Stimulated activated naive CD8-positive, alpha-beta T cell treated with anti-CD3 and anti-CD28 coated beads, Interleukin-15, amount 100 ng/mL, for 72 hours (primary cell): ENCODE data around the gene ATP4A.

Experiments used
- ATAC-seq: fragments of 150-1000 bp; cut with Tn5 transposase; 2 replicates; pipeline ENCODE4 v1.10.0; 2021; ENCODE audit warnings: mild to moderate bottlenecking, moderate library complexity
- DNase-seq, 2 donors: peaks; one replicate each; pipeline ENCODE4 v3.0.0; 2021 to 2022
- H3K27ac Mint-ChIP-seq, 2 donors: one replicate each; pipeline ENCODE4 v1.8.0; 2022; ENCODE audit warnings: mild to moderate bottlenecking in 2 of 2, mixed read lengths in 2 of 2, moderate library complexity in 2 of 2
- H3K27me3 Mint-ChIP-seq: one replicate; pipeline ENCODE4 v1.8.0; 2022; ENCODE audit warnings: mixed read lengths
- H3K4me1 Mint-ChIP-seq: one replicate; pipeline ENCODE4 v1.8.0; 2022; ENCODE audit warnings: mild to moderate bottlenecking, mixed read lengths
- H3K4me3 Mint-ChIP-seq, 2 donors: one replicate each; pipeline ENCODE4 v1.8.0; 2022; ENCODE audit warnings: mild to moderate bottlenecking in 2 of 2, mixed read lengths in 2 of 2, moderate library complexity in 1 of 2
- H3K9me3 Mint-ChIP-seq, 2 donors: one replicate each; pipeline ENCODE4 v1.8.0; 2022; ENCODE audit warnings: mixed read lengths in 2 of 2

The ATP4A gene

DNA sequence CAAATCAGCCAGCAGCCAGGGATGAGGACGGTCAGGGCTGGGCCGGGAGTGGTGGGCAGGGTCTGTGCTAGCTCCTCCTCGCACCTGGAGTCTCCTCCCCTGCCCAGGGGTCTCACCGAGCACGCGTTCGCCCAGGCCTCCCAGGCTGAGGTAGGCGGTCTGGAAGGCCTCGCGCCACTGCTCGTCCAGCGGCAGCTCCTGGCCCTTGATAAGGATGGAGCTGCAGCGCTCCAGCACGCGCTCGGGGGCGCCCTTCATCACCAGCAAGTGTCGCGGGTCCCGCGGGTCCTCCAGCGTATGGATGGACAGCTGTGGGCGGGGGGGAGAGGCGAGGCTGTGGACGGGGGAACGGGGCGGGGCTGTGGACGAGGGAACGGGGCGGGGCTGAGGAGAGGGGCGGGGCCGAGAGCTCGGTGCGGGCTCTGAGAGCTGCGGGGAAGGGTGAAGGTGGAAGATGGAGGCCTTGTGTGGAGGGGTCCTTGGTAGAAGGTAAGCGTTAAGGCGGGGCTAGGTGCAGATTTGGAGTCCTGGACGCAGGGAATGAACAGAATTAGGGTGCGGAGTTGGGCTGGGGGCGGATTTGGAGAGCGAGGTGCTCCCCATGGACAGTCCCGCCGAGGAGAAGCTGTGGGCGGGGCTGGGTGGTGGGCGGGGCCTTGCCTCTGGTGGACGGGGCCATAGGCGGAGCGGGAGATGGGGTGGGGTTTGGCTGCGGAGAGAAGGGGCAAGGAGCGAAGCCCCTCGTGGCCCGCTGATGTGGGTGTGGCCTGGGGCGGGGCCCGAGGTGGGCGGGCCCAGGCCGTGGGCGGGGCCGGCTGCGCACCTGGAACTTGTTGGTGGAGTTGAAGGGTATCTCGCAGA, 5.7 kb downstream of the ATP4A start:
- DNase-seq: peak; percentile 54 to 61
- peaks cover 18% of the 10 kb centered on the region for H3K4me1 Mint-ChIP-seq
- peak overlapping the region; percentile 83 to 88 for H3K4me3 Mint-ChIP-seq
- ATAC-seq: peak; percentile 72
- H3K9me3 Mint-ChIP-seq: no peaks in the 10 kb centered on the region
- no peak overlapping the region for H3K27ac Mint-ChIP-seq
- peaks cover 73% of the 10 kb centered on the region for H3K27me3 Mint-ChIP-seq

DNA sequence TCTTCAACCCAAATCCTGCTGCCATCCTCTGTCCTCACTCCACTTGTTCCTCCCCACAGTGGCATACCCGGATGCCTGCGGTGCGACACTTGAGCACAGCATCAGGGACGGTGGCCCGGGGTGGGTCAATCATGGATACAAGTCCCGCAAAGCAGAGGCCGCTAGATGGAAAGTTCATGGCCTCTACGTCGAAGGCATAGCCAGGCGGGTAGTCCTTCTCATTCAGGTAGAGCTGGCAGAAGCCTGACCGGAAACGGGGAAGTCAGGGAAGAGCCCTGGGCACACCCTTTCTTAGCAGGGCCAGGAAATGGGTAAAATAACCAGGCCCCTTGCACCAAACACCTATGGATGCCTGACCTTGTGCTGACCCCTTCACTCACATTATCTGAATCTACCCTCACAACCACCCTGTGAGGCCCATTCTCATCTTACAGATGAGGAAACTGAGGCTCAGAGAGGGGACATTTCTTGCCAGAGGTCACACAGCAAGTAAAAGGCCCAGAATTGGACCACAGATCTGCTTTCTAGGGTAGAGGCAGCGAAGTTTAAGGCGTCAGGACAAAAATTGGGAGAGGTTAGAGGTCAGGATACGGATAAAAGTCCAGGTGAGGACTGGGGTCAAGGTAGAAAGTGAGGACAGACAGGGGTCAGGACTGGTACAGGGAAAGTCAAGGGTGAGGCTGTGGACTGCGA, 6.5 kb downstream of the ATP4A start:
- Mint-ChIP-seq H3K27ac (no peak overlapping the region), H3K4me1 (peaks cover 18% of the 10 kb centered on the region)

DNA sequence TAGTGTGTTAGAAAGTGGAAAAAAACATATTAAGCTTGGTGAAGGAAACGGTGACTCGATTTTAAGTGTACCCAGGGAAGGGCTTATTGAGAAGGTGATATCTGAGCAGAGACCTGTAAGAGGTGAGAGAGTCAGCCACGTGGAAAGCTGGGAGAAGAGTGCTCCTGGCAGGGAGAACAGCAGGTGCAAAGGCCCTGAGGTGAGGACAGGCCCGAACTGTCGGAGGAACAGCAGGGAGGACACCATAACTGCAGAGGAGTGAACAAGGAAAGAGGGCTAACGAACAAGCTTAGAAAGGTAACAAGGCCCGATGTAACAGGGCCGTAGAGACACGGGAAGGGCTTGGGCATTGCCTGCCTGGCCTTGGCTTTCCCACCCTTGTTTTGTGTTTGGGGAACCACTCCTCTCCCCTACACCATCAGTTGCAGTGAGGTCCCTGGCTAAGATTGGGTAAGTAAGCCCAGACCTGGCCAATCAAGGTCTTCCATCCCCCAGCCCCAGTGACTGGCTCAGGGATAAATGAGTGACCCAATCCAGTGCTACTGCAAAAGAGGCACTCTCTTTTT, 7.3 kb downstream of the ATP4A start:
- Mint-ChIP-seq H3K27me3 (peaks cover 56% of the 10 kb centered on the region), H3K9me3 (no peaks in the 10 kb centered on the region), H3K27ac (no peak overlapping the region), H3K4me3 (no peak overlapping the region), H3K4me1 (peaks cover 18% of the 10 kb centered on the region)
- DNase-seq: no peak
- ATAC-seq: no peak

More for the DNA sequence above, 6.5 kb downstream of the ATP4A start:
- Mint-ChIP-seq H3K4me3 (peak overlapping the region; percentile 14 to 67), H3K27me3 (peaks cover 65% of the 10 kb centered on the region), H3K9me3 (no peaks in the 10 kb centered on the region)
- ATAC-seq (no peak), DNase-seq (no peak)

DNA sequence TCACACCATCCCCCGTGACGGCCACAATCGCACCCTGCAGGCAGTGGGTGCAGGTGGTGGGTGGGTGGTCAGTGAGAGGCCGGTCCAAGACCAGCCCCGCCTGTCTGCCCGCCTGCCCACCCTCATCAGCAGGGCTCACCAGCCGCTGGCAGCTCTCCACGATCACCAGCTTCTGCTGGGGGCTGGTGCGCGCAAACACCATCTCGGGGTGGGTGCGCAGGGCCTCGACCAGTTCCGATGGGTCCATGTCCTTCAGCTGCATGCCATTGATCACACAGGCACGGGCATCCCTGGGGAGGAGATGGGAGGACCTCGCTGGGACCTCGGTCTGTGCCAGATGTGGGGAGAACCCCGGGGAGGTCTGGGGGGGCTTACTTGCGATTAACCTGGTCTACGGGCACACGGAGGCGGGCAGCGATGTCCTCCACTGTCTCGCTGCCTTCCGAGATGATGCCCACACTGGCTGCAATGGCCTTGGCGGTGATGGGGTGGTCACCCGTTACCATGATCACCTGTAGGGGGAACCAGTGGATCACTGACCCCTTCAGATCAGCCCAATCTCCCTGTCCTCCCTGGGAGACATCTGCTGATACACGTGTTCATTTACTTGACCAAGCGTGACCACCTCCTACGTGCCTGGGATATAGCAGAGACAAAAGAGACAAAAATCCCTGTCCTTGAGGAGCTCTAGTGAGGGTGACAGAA, 8.0 kb downstream of the ATP4A start:
- no peak overlapping the region for H3K27ac Mint-ChIP-seq
- H3K27me3 Mint-ChIP-seq: peaks cover 50% of the 10 kb centered on the region
- H3K4me1 Mint-ChIP-seq: peaks cover 18% of the 10 kb centered on the region
- no peak for DNase-seq
- no peak for ATAC-seq
- no peaks in the 10 kb centered on the region for H3K9me3 Mint-ChIP-seq
- no peak overlapping the region for H3K4me3 Mint-ChIP-seq

DNA sequence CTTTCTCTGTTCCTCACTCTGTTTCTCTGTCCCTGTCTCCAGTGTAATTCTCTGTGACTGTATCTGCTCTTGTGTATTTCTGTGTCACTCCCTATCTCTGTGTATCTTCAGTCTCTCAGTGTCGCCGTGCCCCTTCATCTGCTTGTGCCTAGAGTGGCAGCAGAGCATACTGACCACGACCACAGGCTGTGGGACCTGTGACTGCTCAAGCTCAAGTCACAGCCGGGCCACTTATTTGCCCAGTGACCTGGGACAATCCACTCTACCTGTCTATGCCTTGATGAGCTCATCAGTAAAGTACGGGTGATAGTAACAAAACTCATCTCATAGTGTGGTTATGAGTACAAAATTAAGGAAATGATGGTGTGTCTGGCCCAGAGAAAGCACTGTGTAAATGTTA, 9.4 kb downstream of the ATP4A start:
- Mint-ChIP-seq H3K27ac (no peak overlapping the region), H3K9me3 (no peaks in the 10 kb centered on the region), H3K27me3 (peaks cover 36% of the 10 kb centered on the region), H3K4me1 (peaks cover 25% of the 10 kb centered on the region), H3K4me3 (no peak overlapping the region)
- ATAC-seq: no peak
- DNase-seq: no peak

DNA sequence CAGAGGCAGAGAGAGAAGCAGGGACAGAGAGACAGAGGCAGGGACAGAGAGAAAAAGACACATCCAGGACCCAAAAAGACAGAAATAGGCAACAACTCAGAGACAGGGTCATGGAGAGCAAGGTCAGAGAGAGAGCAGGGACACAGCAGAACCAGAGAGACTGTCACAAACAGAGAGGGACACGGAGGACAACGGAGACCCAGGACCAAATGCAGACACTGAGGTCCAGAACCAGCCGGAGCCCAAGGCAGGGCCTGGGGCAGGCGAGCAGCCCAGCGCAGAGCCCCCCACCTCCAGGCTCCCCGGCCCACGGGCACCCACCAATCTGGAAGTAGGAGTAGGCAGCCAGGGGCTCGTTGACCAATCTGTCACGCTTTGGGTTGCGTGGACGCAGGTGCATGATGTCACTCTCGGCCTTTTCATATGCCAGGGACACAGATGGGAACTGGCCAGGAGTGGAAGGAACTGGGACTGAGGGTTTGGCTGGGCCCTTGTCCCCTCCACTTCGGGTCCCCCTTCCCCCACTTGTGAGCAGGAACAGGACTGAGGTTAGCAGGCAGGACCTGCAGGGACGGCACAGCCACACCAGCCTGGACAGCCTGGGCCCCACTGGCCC, 10.0 kb downstream of the ATP4A start:
- peaks cover 30% of the 10 kb centered on the region for H3K27me3 Mint-ChIP-seq
- no peak for ATAC-seq
- no peak for DNase-seq
- no peak overlapping the region for H3K4me3 Mint-ChIP-seq
- no peaks in the 10 kb centered on the region for H3K9me3 Mint-ChIP-seq
- peak overlapping the region in 1 of 2 donors; percentile 22 for H3K27ac Mint-ChIP-seq
- peaks cover 26% of the 10 kb centered on the region for H3K4me1 Mint-ChIP-seq

DNA sequence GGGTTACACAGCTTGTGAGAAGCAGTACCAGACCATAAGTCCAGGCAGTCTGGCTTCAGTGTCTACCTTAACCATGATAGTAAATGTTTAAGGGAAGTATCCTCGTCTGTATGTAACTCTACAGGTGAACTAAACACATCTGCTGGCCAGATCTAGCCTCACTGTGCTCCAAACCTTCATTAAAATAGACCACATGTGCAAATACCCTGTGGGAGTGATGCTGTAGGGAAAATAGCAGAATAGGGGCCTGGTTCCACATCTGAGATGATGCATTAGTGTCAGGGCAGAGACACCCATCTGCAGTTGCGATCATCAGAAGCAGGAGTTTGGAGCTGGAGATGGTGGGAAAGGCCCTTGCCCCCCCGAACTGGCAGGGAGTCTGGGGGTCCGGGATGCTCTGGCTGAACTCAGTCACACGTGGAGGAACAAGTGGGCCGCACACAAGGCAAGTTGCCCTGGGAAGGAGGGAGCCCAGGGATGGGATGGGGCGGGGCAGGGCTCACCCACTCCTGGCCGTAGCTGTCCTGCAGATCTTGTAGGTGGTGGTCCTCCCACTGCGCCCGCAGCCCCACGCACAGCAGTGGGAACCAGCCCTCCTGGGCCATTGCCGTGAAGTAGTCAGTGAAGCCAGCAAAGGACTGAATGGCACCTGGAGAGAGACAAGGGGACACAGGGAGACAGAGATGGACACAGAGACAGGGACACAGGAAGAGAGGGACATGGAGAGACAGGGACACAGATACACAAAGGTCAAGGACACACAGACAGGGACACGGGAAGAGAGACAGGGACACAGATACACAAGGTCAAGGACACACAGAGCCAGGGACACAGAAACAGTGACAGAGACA, 10.7 kb downstream of the ATP4A start:
- Mint-ChIP-seq H3K4me1 (peaks cover 25% of the 10 kb centered on the region), H3K27me3 (peaks cover 25% of the 10 kb centered on the region), H3K27ac (peak overlapping the region in 1 of 2 donors; percentile 22), H3K4me3 (no peak overlapping the region), H3K9me3 (no peaks in the 10 kb centered on the region)
- DNase-seq (no peak), ATAC-seq (no peak)

DNA sequence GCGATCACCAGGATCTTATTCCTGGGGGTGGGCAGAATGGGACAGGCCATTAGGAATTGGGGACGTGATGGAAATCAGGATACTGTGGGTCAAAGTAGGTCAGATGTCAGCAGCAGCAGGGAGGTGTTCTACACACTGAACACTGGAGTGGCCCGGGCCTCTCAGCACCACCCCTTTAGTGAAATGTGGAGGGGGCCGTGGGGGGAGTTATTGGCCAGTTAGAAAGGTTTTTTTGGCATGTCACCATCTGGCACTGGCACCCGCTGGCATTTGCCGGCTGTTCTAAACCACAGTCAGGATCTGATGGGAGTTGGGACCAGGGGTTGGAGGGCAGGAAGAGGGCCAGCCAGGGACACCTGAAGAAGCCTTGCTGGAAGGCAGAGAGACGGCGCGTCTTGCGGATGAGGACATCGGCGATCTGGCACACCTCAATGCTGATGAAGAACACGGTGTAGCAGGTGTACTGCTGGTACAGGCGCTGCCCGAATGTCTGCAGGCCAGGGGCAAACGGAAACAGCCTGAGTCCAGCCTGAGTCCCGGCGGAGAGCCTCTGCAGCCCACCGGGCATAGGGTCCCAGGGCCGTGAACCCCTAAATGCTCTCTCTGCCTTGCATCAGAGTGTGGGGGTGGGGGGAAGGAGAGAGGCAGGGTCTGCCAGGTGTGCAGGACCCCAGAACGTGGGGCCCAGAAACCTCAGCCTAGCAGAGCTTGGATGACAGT, 12.2 kb downstream of the ATP4A start:
- ATAC-seq (no peak), DNase-seq (no peak)
- Mint-ChIP-seq H3K27me3 (peaks cover 11% of the 10 kb centered on the region), H3K4me1 (peaks cover 31% of the 10 kb centered on the region), H3K9me3 (no peaks in the 10 kb centered on the region), H3K27ac (no peak overlapping the region), H3K4me3 (no peak overlapping the region)

DNA sequence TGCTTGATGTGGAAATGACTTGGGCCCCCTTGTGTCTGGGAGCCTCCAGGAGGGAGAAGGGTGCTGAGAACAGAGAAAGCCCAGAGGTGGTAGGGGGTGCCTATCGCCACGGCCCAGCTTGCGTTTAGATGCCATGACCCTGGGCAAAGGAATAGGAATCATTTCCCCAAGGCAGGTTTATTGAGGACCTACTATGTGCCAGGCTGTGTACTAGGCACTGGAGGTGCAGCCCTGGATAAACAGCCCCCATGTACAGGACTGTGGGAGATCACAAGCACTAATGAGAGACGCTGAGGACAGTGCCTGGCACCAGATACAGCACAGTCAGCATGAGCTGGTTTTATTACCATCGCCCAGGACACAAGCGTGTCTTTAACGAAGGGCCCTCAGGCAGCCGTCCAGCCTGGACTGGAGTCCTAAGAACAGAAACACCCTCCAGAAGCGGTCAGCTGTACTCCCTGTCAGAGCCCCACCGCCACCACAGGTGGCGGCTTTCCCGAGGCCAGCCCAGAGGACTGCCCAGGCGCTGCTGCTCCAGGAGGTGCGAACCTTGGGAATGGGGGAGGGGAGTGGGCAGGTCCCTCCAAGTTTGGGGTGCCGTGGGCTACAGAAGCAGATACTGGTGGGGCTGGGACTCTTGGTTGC, 13.5 kb downstream of the ATP4A start:
- Mint-ChIP-seq H3K27me3 (no peaks in the 10 kb centered on the region), H3K4me1 (peaks cover 34% of the 10 kb centered on the region), H3K9me3 (no peaks in the 10 kb centered on the region), H3K4me3 (no peak overlapping the region), H3K27ac (no peak overlapping the region)
- DNase-seq (no peak), ATAC-seq (no peak)

DNA sequence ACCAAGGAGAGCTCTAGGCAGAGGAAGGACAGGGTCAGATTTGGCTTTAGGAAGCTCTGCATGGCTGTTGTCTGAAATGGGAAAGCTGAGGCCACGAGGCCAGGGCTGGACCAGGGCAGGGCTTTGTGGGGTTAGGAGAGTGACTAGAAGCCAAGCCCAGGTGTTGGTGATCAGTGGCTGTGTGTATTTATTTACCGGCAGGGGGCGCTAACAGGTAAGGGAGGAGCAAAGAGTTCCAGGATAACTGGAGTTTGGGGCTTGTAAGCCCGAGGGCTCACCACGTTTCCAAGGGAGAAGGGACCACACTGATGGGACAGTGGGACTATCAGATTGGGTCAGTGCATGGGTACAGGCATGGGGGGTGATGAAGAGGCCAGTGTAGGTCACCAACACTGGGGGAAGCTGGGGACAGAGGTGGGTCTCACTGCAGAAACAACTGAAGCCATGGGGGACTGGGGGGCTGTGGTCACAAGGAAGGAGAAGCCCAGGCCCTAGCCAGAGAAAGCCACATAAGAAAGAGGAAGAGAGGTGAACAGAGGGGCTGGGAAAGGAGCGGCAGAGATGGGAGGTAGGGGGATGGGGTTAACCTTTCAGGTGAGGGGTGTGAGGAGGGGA, 14.2 kb downstream of the ATP4A start:
- H3K9me3 Mint-ChIP-seq: no peaks in the 10 kb centered on the region
- H3K4me3 Mint-ChIP-seq: no peak overlapping the region
- H3K27me3 Mint-ChIP-seq: no peaks in the 10 kb centered on the region
- peaks cover 41% of the 10 kb centered on the region for H3K4me1 Mint-ChIP-seq
- H3K27ac Mint-ChIP-seq: peak overlapping the region in 1 of 2 donors; percentile 75
- DNase-seq (peak; percentile 53 to 56), ATAC-seq (no peak)

DNA sequence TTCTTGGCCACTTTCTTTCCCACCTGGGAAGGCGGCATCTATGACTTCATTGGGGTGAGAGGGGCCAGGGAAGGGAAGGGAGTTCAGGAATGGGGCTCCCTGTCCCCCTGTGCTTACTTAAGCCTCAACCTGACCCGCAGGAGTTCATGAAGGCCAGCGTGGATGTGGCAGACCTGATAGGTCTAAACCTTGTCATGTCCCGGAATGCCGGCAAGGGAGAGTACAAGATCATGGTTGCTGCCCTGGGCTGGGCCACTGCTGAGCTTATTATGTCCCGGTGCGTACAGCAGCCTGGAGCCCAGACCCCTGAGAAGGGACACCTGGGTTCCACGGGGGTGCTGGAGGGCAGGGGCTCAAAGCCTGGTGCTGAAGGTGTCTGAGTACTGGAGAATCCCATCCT, 16.9 kb downstream of the ATP4A start:
- H3K4me1 Mint-ChIP-seq: peaks cover 63% of the 10 kb centered on the region

DNA sequence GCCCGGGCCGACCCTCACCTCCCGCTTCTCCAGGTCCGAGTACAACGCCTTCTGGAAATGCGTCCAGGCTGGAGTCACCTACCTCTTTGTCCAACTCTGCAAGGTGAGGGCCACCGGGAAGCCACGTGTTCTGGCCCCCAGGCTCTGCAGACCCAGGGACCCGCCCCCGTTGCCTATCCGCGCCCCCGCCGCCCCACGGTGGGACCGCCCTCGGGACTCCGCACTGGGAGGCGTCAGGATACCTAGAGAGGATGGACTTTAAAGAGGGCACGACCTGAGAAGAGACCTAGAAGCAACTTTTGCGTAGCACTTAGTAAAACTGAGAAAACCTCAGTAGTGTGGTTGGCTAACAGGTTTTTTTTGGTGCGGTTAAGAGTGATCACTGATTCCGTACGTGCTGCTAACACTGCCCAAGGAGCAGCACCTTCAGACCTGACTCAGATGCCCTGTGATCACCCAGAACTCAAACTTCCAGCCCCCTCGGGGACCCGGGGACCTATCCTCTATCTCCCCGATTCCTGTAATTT, 17.5 kb downstream of the ATP4A start:
- Mint-ChIP-seq H3K4me1 (peaks cover 69% of the 10 kb centered on the region), H3K27ac (peak overlapping the region; percentile 94 to 98), H3K9me3 (no peaks in the 10 kb centered on the region), H3K27me3 (no peaks in the 10 kb centered on the region), H3K4me3 (peak overlapping the region; percentile 98)
- DNase-seq: peak; percentile 58 to 68
- peak; percentile 80 for ATAC-seq

More for the DNA sequence above, 16.9 kb downstream of the ATP4A start:
- peak overlapping the region; percentile 88 to 98 for H3K27ac Mint-ChIP-seq
- H3K9me3 Mint-ChIP-seq: no peaks in the 10 kb centered on the region
- no peak for DNase-seq
- peak overlapping the region; percentile 98 for H3K4me3 Mint-ChIP-seq
- H3K27me3 Mint-ChIP-seq: no peaks in the 10 kb centered on the region
- no peak for ATAC-seq
